OCI-LY7 (cell line): ENCODE data around the gene EXOC4. TPM values are rescaled to one million over a fixed set of nuclear protein-coding genes. Genes with fewer than 3 reads are reported as not detected.

ENCODE experiments used
- BruUV-seq: library from RNA; stranded (reverse); fragments of 400-500 nt; replicated peaks from 2 replicates; lab custom pipeline; 2021; lab: Mats Ljungman, UMichigan
- CTCF ChIA-PET: fragments of 300-600 bp; sonication (Branson Sonifier 250); formaldehyde crosslinking; loops from one replicate; lab custom pipeline; 2022; ENCODE audit warnings: antibody characterized with exemption; ENCODE audit not compliant: unreplicated experiment; lab: Charles Lee
- POLR2A ChIA-PET: fragments of 300-600 bp; sonication (Branson Sonifier 250); formaldehyde crosslinking; loops from one replicate; lab custom pipeline; 2022; ENCODE audit warnings: antibody characterized with exemption; lab: Charles Lee
- DNase-seq: peaks from one replicate; pipeline ENCODE4 v3.0.0-alpha.2; 2015; ENCODE audit warnings: low spot score
- H2AFZ ChIP-seq: fragments of 200-600 bp; sonication (generic), shearing (Covaris generic); 2 replicates; pipeline ENCODE4 v1.6.1; 2014; ENCODE audit warnings: mild to moderate bottlenecking, antibody characterized with exemption, low read length, moderate library complexity
- H3K27ac ChIP-seq: fragments of 200-600 bp; sonication (generic); 2 replicates; pipeline ENCODE4 v1.5.1; 2014; ENCODE audit warnings: mixed run types, low read depth, mild to moderate bottlenecking, moderate library complexity, low read length, inconsistent platforms; ENCODE audit not compliant: poor library complexity, severe bottlenecking
- H3K36me3 ChIP-seq: fragments of 200-600 bp; sonication (generic); 2 replicates; pipeline ENCODE4 v1.6.1; 2014; ENCODE audit warnings: mild to moderate bottlenecking, antibody characterized with exemption, low read length, moderate library complexity, mixed read lengths; ENCODE audit not compliant: insufficient read depth
- H3K4me1 ChIP-seq: fragments of 200-600 bp; sonication (generic); 2 replicates; pipeline ENCODE4 v1.5.1; 2014; ENCODE audit warnings: mild to moderate bottlenecking, low read length; ENCODE audit not compliant: insufficient read depth, poor library complexity, severe bottlenecking
- H3K4me2 ChIP-seq: fragments of 200-600 bp; sonication (generic); 2 replicates; pipeline ENCODE4 v1.6.1; 2014; ENCODE audit warnings: mild to moderate bottlenecking, low read length
- H3K4me3 ChIP-seq: fragments of 200-600 bp; sonication (generic); 2 replicates; pipeline ENCODE4 v1.5.1; 2014; ENCODE audit warnings: mild to moderate bottlenecking, low read depth, low read length; ENCODE audit not compliant: poor library complexity, severe bottlenecking
- H3K79me2 ChIP-seq: fragments of 200-600 bp; sonication (generic); 2 replicates; pipeline ENCODE4 v1.6.1; 2016; ENCODE audit warnings: low read depth, mild to moderate bottlenecking, low read length, moderate library complexity, mixed read lengths; ENCODE audit not compliant: insufficient read depth
- H3K9me2 ChIP-seq: fragments of 200-600 bp; sonication (generic); 2 replicates; pipeline ENCODE4 v1.6.1; 2016; ENCODE audit warnings: mild to moderate bottlenecking, low read length, mixed read lengths; ENCODE audit not compliant: insufficient read depth
- H3K9me3 ChIP-seq: fragments of 200-600 bp; sonication (generic); 2 replicates; pipeline ENCODE4 v1.6.1; 2014; ENCODE audit warnings: mild to moderate bottlenecking, mixed run types, low read length, mixed read lengths
- H4K20me1 ChIP-seq: fragments of 200-600 bp; sonication (generic); 2 replicates; pipeline ENCODE4 v1.6.1; 2014; ENCODE audit warnings: mild to moderate bottlenecking, antibody characterized with exemption, low read length, moderate library complexity, mixed read lengths; ENCODE audit not compliant: insufficient read depth
- CTCF ChIP-seq: fragments of 200-600 bp; sonication (generic); conservative IDR thresholded peaks from 2 replicates; pipeline ENCODE4 v1.5.1; 2014; ENCODE audit warnings: mild to moderate bottlenecking, antibody characterized with exemption, low read length, moderate library complexity, mixed read lengths
- EZH2phosphoT487 ChIP-seq: fragments of 200-600 bp; sonication (generic); IDR thresholded peaks from 2 replicates; pipeline ENCODE4 v1.6.1; 2018; ENCODE audit warnings: low read depth, borderline replicate concordance, mild to moderate bottlenecking, mixed run types, antibody characterized with exemption, low read length, moderate library complexity, mixed read lengths
- intact Hi-C: fragments of 100-400 bp; cut with micrococcal nuclease; formaldehyde crosslinking; loops from one replicate; pipeline ENCODE4 v1.10.0; 2022; ENCODE audit not compliant: unreplicated experiment
- total RNA-seq, 2 experiments: library from RNA; depleted of rRNA in 1 of 2; stranded (reverse); fragments of >200 nt in 1 of 2; shearing (Covaris generic) in 1 of 2; gene quantifications; 2 replicates each; pipeline ENCODE4 v1.2.3, GENCODE V29; 2014 to 2022

The EXOC4 gene
- total RNA-seq, 2 experiments from 2014 or later: 75.1 to 93.2 TPM

- Histone ChIP-seq H3K4me2 (no peak overlapping the region), H3K79me2 (no peaks in the 10 kb centered on the region), H4K20me1 (no peaks in the 10 kb centered on the region), H3K9me3 (no peaks in the 10 kb centered on the region), H3K4me3 (no peak overlapping the region), H3K36me3 (no peaks in the 10 kb centered on the region), H3K9me2 (no peaks in the 10 kb centered on the region), H2AFZ (no peak overlapping the region), H3K4me1 (no peaks in the 10 kb centered on the region), H3K27ac (no peak overlapping the region)
- DNase-seq: no peak
- TF ChIP-seq EZH2phosphoT487 (no peak), CTCF (no peak)
- BruUV-seq: no TSS peak
- intact Hi-C loops: no loop called here
- CTCF ChIA-PET: no interaction called here
- POLR2A ChIA-PET: no interaction called here
Observed at GRCh38 chr7:133550145-133550544, 297.3 kb downstream of the EXOC4 start.

- Histone ChIP-seq H3K79me2 (no peaks in the 10 kb centered on the region), H4K20me1 (no peaks in the 10 kb centered on the region), H3K27ac (no peak overlapping the region), H3K4me1 (no peaks in the 10 kb centered on the region), H3K4me3 (no peak overlapping the region), H3K9me2 (no peaks in the 10 kb centered on the region), H3K9me3 (no peaks in the 10 kb centered on the region), H2AFZ (no peak overlapping the region), H3K4me2 (no peak overlapping the region), H3K36me3 (no peaks in the 10 kb centered on the region)
- TF ChIP-seq EZH2phosphoT487: no peak
- TF ChIP-seq CTCF: no peak
- BruUV-seq: no TSS peak
- POLR2A ChIA-PET: no interaction called here
- CTCF ChIA-PET: no interaction called here
- intact Hi-C loops: no loop called here
- DNase-seq: no peak
Observed at GRCh38 chr7:133550811-133551210, 297.9 kb downstream of the EXOC4 start.

- Histone ChIP-seq H4K20me1 (no peaks in the 10 kb centered on the region), H2AFZ (no peak overlapping the region), H3K9me2 (no peaks in the 10 kb centered on the region), H3K4me3 (no peak overlapping the region), H3K27ac (no peak overlapping the region), H3K79me2 (no peaks in the 10 kb centered on the region), H3K4me2 (no peak overlapping the region), H3K4me1 (no peaks in the 10 kb centered on the region), H3K36me3 (no peaks in the 10 kb centered on the region), H3K9me3 (no peaks in the 10 kb centered on the region)
- intact Hi-C loops: no loop called here
- DNase-seq: no peak
- ChIA-PET CTCF (no interaction called here), POLR2A (no interaction called here)
- TF ChIP-seq EZH2phosphoT487 (no peak), CTCF (no peak)
- BruUV-seq: no TSS peak
Observed at GRCh38 chr7:133551466-133551865, 298.6 kb downstream of the EXOC4 start.
